ENCODE data around the gene YAP1. TPM values are rescaled to one million over a fixed set of nuclear protein-coding genes. Genes with fewer than 3 reads are reported as not detected.
"Not testable (repeated sequence)": the region's sequence is repeated elsewhere in the genome, so short reads cannot be mapped to it uniquely, and the experiment has no call there.

The YAP1 gene
- total RNA-seq, 1 experiment from 2014 or later = 134 TPM

- ChIA-PET POLR2A (ENCODE audit: low non-redundant PET) (no interaction called here), CTCF (no interaction called here)
- Histone ChIP-seq H3K9me3 (ENCODE audit: low read depth, low read length, poor library complexity, severe bottlenecking) (no peaks in the 10 kb centered on the region), H3K27ac (ENCODE audit: low read depth, low read length, poor library complexity, severe bottlenecking) (no peak overlapping the region), H3K27me3 (replicated peaks; ENCODE audit: insufficient read depth, low read depth, low read length, poor library complexity) (no peaks in the 10 kb centered on the region), H3K4me1 (ENCODE audit: insufficient read depth, low read length, poor library complexity, severe bottlenecking) (no peaks in the 10 kb centered on the region), H3K4me3 (ENCODE audit: low read depth, low read length, poor library complexity, severe bottlenecking) (no peak overlapping the region), H3K36me3 (ENCODE audit: insufficient read depth, low read length, poor library complexity, severe bottlenecking) (no peaks in the 10 kb centered on the region)
- TF ChIP-seq CTCF (conservative IDR thresholded peaks at IDR 0.05; ENCODE audit: low read depth, low read length) = no peak
- TF ChIP-seq EZH2 (IDR thresholded peaks at IDR 0.05; ENCODE audit: borderline replicate concordance, low read depth, low read length, poor library complexity, severe bottlenecking) = no peak
- BruUV-seq (replicated peaks) = no TSS peak
- intact Hi-C loops (cut with micrococcal nuclease; ENCODE audit: unreplicated experiment) = no loop called here
- DNase-seq (ENCODE audit: low spot score) = no peak
Measured at GRCh38 chr11:102263379-102264003, 153.2 kb downstream of the YAP1 start.

- intact Hi-C loops (cut with micrococcal nuclease; ENCODE audit: unreplicated experiment); POLR2A ChIA-PET (ENCODE audit: low non-redundant PET); BruUV-seq (replicated peaks); DNase-seq (ENCODE audit: low spot score); H3K36me3 ChIP-seq (ENCODE audit: insufficient read depth, low read length, poor library complexity, severe bottlenecking); H3K9me3 ChIP-seq (ENCODE audit: low read depth, low read length, poor library complexity, severe bottlenecking); H3K27me3 ChIP-seq (replicated peaks; ENCODE audit: insufficient read depth, low read depth, low read length, poor library complexity); H3K4me1 ChIP-seq (ENCODE audit: insufficient read depth, low read length, poor library complexity, severe bottlenecking); CTCF ChIA-PET; H3K27ac ChIP-seq (ENCODE audit: low read depth, low read length, poor library complexity, severe bottlenecking); H3K4me3 ChIP-seq (ENCODE audit: low read depth, low read length, poor library complexity, severe bottlenecking): not testable (repeated sequence)
Measured at GRCh38 chr11:102264704-102265103, 154.5 kb downstream of the YAP1 start.

- no peak overlapping the region for H3K27ac ChIP-seq (ENCODE audit: low read depth, low read length, poor library complexity, severe bottlenecking)
- H3K36me3 ChIP-seq (ENCODE audit: insufficient read depth, low read length, poor library complexity, severe bottlenecking) = no peaks in the 10 kb centered on the region
- CTCF ChIA-PET = no interaction called here
- H3K9me3 ChIP-seq (ENCODE audit: low read depth, low read length, poor library complexity, severe bottlenecking) = no peaks in the 10 kb centered on the region
- intact Hi-C loops (cut with micrococcal nuclease; ENCODE audit: unreplicated experiment) = no loop called here
- TF ChIP-seq EZH2 (IDR thresholded peaks at IDR 0.05; ENCODE audit: borderline replicate concordance, low read depth, low read length, poor library complexity, severe bottlenecking) = no peak
- no peak for TF ChIP-seq CTCF (conservative IDR thresholded peaks at IDR 0.05; ENCODE audit: low read depth, low read length)
- no peak overlapping the region for H3K4me3 ChIP-seq (ENCODE audit: low read depth, low read length, poor library complexity, severe bottlenecking)
- POLR2A ChIA-PET (ENCODE audit: low non-redundant PET) = no interaction called here
- DNase-seq (ENCODE audit: low spot score) = no peak
- no TSS peak for BruUV-seq (replicated peaks)
- H3K4me1 ChIP-seq (ENCODE audit: insufficient read depth, low read length, poor library complexity, severe bottlenecking) = peaks cover 10% of the 10 kb centered on the region
- no peaks in the 10 kb centered on the region for H3K27me3 ChIP-seq (replicated peaks; ENCODE audit: insufficient read depth, low read depth, low read length, poor library complexity)
Measured at GRCh38 chr11:102266099-102266498, 155.9 kb downstream of the YAP1 start.

GRCh38 chr11:102267609-102268008 is 157.4 kb downstream of the YAP1 start:
- H3K36me3 ChIP-seq (ENCODE audit: insufficient read depth, low read length, poor library complexity, severe bottlenecking) = no peaks in the 10 kb centered on the region
- DNase-seq (ENCODE audit: low spot score) = no peak
- no peak overlapping the region for H3K4me3 ChIP-seq (ENCODE audit: low read depth, low read length, poor library complexity, severe bottlenecking)
- H3K27ac ChIP-seq (ENCODE audit: low read depth, low read length, poor library complexity, severe bottlenecking) = no peak overlapping the region
- ChIA-PET CTCF (no interaction called here), POLR2A (ENCODE audit: low non-redundant PET) (no interaction called here)
- TF ChIP-seq EZH2 (IDR thresholded peaks at IDR 0.05; ENCODE audit: borderline replicate concordance, low read depth, low read length, poor library complexity, severe bottlenecking) (no peak), CTCF (conservative IDR thresholded peaks at IDR 0.05; ENCODE audit: low read depth, low read length) (no peak)
- BruUV-seq (replicated peaks) = no TSS peak
- intact Hi-C loops (cut with micrococcal nuclease; ENCODE audit: unreplicated experiment) = no loop called here
- peaks cover 10% of the 10 kb centered on the region for H3K4me1 ChIP-seq (ENCODE audit: insufficient read depth, low read length, poor library complexity, severe bottlenecking)
- H3K9me3 ChIP-seq (ENCODE audit: low read depth, low read length, poor library complexity, severe bottlenecking) = no peaks in the 10 kb centered on the region
- H3K27me3 ChIP-seq (replicated peaks; ENCODE audit: insufficient read depth, low read depth, low read length, poor library complexity) = no peaks in the 10 kb centered on the region
